Stimulated activated CD4-positive, alpha-beta T cell treated with anti-CD3 and anti-CD28 coated beads, TNF-alpha, amount 100 ng/mL, for 48 hours (primary cell): ENCODE results near the gene EGFR.
"Not testable (repeated sequence)": the region's sequence is repeated elsewhere in the genome, so short reads cannot be mapped to it uniquely, and the experiment has no call there.

Experiments
- DNase-seq, 3 donors: peaks; one replicate each; pipeline ENCODE4 v3.0.0-alpha.2; 2020; ENCODE audit warnings: low read depth in 3 of 3

EGFR gene

DNA sequence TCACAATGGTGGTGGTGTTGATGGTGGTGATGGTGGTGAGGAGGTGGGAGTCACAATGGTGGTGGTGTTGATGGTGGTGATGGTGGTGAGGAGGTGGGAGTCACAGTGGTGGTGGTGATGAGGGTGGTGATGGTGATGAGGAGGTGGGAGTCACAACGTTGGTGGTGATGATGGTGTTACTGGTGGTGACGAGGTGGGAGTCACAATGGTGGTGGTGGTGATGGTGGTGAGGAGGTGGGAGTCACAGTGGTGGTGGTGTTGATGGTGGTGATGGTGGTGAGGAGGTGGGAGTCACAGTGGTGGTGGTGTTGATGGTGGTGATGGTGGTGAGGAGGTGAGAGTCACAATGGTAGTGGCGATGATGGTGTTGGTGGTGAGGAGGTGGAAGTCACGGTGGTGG is 148.5 kb downstream of the EGFR start:
- not testable (repeated sequence) for DNase-seq

DNA sequence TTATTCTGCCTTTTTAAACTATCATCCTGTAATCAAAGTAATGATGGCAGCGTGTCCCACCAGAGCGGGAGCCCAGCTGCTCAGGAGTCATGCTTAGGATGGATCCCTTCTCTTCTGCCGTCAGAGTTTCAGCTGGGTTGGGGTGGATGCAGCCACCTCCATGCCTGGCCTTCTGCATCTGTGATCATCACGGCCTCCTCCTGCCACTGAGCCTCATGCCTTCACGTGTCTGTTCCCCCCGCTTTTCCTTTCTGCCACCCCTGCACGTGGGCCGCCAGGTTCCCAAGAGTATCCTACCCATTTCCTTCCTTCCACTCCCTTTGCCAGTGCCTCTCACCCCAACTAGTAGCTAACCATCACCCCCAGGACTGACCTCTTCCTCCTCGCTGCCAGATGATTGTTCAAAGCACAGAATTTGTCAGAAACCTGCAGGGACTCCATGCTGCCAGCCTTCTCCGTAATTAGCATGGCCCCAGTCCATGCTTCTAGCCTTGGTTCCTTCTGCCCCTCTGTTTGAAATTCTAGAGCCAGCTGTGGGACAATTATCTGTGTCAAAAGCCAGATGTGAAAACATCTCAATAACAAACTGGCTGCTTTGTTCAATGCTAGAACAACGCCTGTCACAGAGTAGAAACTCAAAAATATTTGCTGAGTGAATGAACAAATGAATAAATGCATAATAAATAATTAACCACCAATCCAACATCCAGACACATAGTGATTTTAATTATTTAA is 151.7 kb downstream of the EGFR start:
- DNase-seq, result no peak

DNA sequence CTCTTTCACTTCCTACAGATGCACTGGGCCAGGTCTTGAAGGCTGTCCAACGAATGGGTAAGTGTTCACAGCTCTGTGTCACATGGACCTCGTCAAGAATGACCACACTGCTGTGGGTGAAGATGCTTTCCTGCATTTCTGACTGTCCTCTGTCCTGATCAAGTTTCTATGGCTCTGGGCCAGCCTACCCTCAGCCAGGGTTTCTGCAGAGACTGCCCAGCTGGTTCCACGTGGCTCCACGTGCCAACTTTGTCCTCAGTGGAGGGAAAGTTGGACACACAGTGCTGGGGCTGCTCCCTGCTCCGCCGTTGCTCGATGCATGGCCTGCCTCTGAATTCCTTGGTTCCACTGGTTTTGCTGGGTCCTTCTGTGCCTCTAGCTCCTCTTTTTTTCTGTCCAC is 152.3 kb downstream of the EGFR start:
- DNase-seq, result no peak

DNA sequence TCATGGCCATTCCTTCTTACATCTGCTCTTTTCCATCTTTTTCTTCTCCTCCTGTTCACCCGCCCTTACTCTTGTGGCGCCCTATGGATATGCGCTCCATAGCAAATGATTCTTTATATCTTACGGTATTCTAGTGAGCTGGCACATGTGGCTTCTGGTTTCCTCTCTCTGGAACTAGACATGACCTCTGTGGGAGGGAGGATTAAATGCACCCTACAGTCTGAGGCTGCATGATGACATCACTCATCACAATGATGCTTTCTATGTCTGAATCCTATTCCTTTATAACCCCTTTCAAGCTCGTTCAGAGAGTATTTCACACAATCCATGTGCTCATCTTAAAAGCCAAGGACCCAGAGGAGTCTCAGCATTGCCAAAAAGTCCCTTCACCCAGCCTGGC is 153.3 kb downstream of the EGFR start:
- no peak for DNase-seq

GRCh38 chr7:55172881-55173609 is 154.2 kb downstream of the EGFR start:
- DNase-seq, result no peak

DNA sequence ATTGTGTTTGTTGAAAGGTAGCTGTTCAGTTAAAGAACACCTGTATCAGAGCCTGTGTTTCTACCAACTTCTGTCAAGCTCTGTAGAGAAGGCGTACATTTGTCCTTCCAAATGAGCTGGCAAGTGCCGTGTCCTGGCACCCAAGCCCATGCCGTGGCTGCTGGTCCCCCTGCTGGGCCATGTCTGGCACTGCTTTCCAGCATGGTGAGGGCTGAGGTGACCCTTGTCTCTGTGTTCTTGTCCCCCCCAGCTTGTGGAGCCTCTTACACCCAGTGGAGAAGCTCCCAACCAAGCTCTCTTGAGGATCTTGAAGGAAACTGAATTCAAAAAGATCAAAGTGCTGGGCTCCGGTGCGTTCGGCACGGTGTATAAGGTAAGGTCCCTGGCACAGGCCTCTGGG is 154.9 kb downstream of the EGFR start:
- no peak for DNase-seq

GRCh38 chr7:55174456-55174855 is 155.6 kb downstream of the EGFR start:
- DNase-seq, result no peak

DNA sequence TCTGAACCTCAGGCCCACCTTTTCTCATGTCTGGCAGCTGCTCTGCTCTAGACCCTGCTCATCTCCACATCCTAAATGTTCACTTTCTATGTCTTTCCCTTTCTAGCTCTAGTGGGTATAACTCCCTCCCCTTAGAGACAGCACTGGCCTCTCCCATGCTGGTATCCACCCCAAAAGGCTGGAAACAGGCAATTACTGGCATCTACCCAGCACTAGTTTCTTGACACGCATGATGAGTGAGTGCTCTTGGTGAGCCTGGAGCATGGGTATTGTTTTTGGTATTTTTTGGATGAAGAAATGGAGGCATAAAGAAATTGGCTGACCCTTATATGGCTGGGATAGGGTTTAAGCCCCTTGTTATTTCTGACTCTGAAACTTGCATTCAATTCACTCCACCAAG is 156.0 kb downstream of the EGFR start:
- DNase-seq, result no peak

DNA sequence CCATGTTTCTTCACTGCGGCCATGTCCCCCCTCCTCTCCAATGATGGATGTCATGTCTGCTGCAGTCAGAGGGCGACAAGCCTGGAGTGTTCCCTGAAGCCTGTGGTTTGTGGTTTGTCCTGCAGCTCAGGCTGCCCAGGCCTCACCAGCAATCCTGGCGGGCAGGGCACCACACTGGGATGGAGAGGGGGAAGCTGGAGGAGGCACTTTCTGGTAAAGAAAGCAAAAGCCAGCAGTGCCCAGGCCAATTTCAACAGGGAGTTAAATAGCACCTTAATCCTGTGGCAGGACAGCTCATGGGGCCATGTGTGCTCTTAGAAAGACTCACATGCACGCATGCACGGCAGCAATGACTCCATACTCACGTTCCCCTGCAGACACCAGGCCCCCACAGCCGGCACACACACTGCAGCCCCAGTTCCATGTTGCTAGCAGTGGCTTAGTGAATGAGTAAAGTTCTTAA is 158.3 kb downstream of the EGFR start:
- DNase-seq, result no peak

DNA sequence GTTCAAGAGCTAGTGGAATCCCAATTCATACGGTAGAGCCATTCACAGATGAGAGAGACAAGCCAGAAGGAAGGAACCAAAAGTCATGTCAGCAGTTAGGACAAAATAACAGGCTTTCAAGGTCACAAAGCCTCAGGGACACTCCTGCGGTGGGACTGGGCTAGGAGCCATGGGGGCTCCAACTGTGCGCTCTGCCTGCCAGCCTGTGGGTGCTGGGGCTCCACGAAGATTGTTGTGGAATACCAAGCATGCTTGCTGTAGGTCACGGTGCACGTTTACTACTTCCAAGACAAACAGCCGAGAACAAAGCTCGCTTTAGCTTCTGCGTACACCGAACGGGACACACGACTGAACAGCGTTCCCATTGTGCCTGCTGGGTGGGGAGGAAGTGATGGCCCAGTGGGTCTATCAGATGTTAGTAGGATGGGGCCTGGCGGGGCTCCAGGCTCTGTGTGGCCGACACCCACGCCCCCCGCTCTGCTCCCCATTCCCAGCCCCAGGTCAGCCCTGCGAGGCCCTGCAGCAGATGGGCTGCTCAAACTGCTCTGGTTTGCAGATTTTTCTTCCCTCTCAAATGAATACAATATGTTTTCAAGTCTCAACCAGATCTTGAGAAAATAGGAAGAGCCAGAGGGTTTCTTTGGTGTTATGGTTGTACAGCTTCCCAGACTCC is 158.9 kb downstream of the EGFR start:
- no peak for DNase-seq

DNA sequence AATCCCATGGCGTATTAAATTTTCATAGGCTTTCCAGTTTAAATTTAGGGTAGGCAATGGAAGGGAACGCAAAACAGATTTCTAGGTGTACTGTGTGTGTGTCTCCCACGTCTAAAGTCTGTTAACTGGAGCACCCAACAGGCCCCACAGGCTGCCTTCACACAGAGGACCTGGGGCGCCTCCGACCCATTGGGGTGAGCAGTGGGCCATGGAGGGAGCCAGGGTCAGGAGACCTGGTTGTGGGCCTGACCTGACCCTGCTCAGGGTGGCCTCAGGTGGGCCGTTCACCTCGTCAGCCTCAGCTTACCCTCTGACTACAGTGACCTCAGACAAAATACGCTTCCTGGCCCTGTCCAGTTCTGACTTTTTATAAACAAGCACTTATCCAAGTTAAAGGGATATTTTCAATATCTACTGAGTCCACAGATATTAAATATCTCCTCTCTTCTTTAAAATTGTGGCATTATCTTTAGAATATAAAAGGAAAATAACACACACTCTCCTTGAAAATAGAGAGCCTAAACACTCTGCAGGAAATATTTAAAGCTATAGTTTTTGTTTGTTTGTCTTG is 159.6 kb downstream of the EGFR start:
- DNase-seq, result no peak

- DNase-seq, result no peak
Observed at GRCh38 chr7:55178863-55179773, 160.3 kb downstream of the EGFR start.

DNA sequence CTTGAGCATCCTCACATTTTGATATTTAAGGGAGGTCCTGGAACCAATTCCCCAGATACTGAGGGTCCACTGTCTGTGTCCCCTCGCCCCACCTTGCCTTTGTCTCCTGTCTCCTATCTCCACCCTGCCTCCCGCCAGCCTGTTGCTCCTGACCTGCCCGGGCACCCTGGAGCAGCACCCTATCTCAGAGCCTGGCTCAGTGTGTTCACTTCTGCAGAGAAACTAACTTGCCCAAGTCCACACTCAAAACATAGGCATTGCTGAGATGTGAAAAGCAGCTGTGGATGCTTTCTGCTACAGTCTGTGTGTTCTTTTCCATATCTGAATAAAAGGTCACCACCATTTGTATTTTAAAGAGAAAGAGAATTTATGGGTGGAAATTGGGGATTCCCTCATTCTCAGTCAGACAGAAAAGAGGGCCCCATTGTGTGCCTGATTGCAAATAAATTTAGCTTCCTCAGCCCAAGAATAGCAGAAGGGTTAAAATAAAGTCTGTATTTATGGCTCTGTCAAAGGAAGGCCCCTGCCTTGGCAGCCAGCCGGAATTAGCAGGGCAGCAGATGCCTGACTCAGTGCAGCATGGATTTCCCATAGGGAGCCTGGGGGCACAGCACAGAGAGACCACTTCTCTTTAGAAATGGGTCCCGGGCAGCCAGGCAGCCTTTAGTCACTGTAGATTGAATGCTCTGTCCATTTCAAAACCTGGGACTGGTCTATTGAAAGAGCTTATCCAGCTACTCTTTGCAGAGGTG is 161.3 kb downstream of the EGFR start:
- DNase-seq, result no peak

GRCh38 chr7:55180963-55181542 is 162.2 kb downstream of the EGFR start:
- no peak for DNase-seq

- no peak for DNase-seq
Observed at GRCh38 chr7:55181762-55182161, 162.9 kb downstream of the EGFR start.

- no peak for DNase-seq
Observed at GRCh38 chr7:55183897-55184296, 165.1 kb downstream of the EGFR start.

GRCh38 chr7:55185321-55185802 is 166.5 kb downstream of the EGFR start:
- no peak for DNase-seq

GRCh38 chr7:55185941-55186609 is 167.3 kb downstream of the EGFR start:
- DNase-seq, result no peak

DNA sequence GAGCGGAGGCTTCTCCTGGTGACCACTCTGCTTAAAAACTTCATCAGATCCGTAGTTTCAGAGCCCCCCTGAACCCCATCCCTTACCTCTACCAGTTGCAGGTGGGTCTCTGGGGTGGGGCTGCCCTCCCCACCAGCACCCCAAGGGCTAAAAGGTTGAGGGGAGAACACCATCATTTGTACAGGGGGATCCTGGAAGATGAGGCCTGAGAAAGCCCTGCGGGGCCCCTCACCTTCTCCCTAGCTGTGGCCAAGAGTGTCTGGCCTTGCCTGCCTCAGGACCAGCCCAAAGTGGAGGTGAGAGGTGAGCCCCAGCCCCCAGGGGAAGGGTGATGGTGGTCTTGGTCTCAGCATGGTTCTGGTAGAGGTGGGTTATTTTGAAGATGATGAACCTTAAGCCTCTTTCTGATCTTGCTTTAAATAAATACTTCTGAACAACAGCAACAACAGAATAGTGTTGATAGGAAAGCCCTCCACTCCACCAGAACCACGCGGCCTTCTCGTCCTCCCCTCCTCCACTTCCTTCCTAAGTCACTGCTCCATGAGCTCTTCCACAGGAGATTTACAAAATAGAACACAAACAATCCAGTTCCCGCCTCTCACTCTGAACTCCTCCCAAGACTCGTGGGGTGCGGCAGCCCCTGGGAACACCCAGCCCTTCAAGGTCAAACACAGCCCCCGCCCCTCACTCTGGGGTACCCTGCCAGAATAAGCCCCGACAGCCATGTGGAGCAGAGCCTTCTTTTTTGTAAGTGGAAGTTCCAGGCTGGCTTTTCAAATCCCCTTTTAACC is 169.1 kb downstream of the EGFR start:
- DNase-seq, result no peak
